ENCODE data around the gene PLCB4. TPM values are rescaled to one million over a fixed set of nuclear protein-coding genes. Genes with fewer than 3 reads are reported as not detected.

The PLCB4 gene
- total and polyA plus RNA-seq, 8 donors, result 6.2 to 15.3 (median 9.4) TPM

GRCh38 chr20:9075264-9076095 lies 6.6 kb downstream of the PLCB4 start:
- no peak overlapping the region for H3K4me3 ChIP-seq
- no peaks in the 10 kb centered on the region for H3K36me3 ChIP-seq
- intact Hi-C loops (cut with DNase I), result no loop called here
- H3K4me1 ChIP-seq, result peaks cover 0 to 5% of the 10 kb centered on the region in 2 donors
- H3K9me3 ChIP-seq, result no peaks in the 10 kb centered on the region
- H3K27me3 ChIP-seq, result no peaks in the 10 kb centered on the region
- H3K27ac ChIP-seq, result no peak overlapping the region
- no peak for TF ChIP-seq CTCF (IDR thresholded peaks at IDR 0.05)
- no peak for ATAC-seq
- DNase-seq, result no peak

- Histone ChIP-seq H3K4me1 (peaks cover 0 to 5% of the 10 kb centered on the region in 2 donors), H3K36me3 (no peaks in the 10 kb centered on the region), H3K9me3 (no peaks in the 10 kb centered on the region), H3K27ac (no peak overlapping the region), H3K27me3 (no peaks in the 10 kb centered on the region), H3K4me3 (no peak overlapping the region)
- intact Hi-C loops (cut with DNase I), result no loop called here
- ATAC-seq (no peak), DNase-seq (peak in 1 of 4 donors; percentile 16)
- no peak for TF ChIP-seq CTCF (IDR thresholded peaks at IDR 0.05)
Observed at GRCh38 chr20:9076440-9076839, 7.6 kb downstream of the PLCB4 start.

GRCh38 chr20:9078826-9079731 lies 10.2 kb downstream of the PLCB4 start:
- DNase-seq, result no peak
- no peaks in the 10 kb centered on the region for H3K36me3 ChIP-seq
- intact Hi-C loops (cut with DNase I), result no loop called here
- H3K4me3 ChIP-seq, result no peak overlapping the region
- no peak for TF ChIP-seq CTCF (IDR thresholded peaks at IDR 0.05)
- H3K4me1 ChIP-seq, result no peaks in the 10 kb centered on the region
- no peaks in the 10 kb centered on the region for H3K9me3 ChIP-seq
- H3K27me3 ChIP-seq, result no peaks in the 10 kb centered on the region
- ATAC-seq, result no peak
- H3K27ac ChIP-seq, result no peak overlapping the region

GRCh38 chr20:9081423-9081966 lies 12.6 kb downstream of the PLCB4 start:
- ATAC-seq, result no peak
- Histone ChIP-seq H3K4me1 (no peaks in the 10 kb centered on the region), H3K36me3 (no peaks in the 10 kb centered on the region), H3K27me3 (no peaks in the 10 kb centered on the region), H3K9me3 (no peaks in the 10 kb centered on the region), H3K27ac (no peak overlapping the region), H3K4me3 (no peak overlapping the region)
- TF ChIP-seq CTCF (IDR thresholded peaks at IDR 0.05), result no peak
- no peak for DNase-seq
- intact Hi-C loops (cut with DNase I), result no loop called here

GRCh38 chr20:9082741-9083140 lies 13.9 kb downstream of the PLCB4 start:
- no peaks in the 10 kb centered on the region for H3K4me1 ChIP-seq
- H3K27me3 ChIP-seq, result no peaks in the 10 kb centered on the region
- H3K27ac ChIP-seq, result no peak overlapping the region
- ATAC-seq (no peak), DNase-seq (no peak)
- no peak for TF ChIP-seq CTCF (IDR thresholded peaks at IDR 0.05)
- H3K4me3 ChIP-seq, result no peak overlapping the region
- intact Hi-C loops (cut with DNase I), result no loop called here
- H3K9me3 ChIP-seq, result no peaks in the 10 kb centered on the region
- no peaks in the 10 kb centered on the region for H3K36me3 ChIP-seq
